HepG2 (cell line): ENCODE data around the gene PARVB. TPM values are rescaled to one million over a fixed set of nuclear protein-coding genes. Genes with fewer than 3 reads are reported as not detected.

Experiments used
- ATAC-seq: fragments of 200-7000 bp; cut with Tn5 transposase; 3 replicates; pipeline ENCODE4 v1.9.1; 2020; ENCODE audit warnings: mild to moderate bottlenecking, moderate library complexity
- BruUV-seq: library from RNA; stranded (reverse); fragments of 400-500 nt; replicated peaks from 2 replicates; lab custom pipeline; 2021; lab: Mats Ljungman, UMichigan
- CTCF ChIA-PET: fragments of 300-600 bp; formaldehyde crosslinking; extraction: SDS; loops from one replicate; lab custom pipeline; 2021; ENCODE audit warnings: low total read pairs, inconsistent platforms, low intra/inter-chr PET ratio; lab: Yijun Ruan, JAX
- POLR2A ChIA-PET: fragments of 350-600 bp; sonication (Branson Sonifier 250); formaldehyde crosslinking; loops from one replicate; lab custom pipeline; 2020; ENCODE audit warnings: antibody characterized with exemption, inconsistent platforms; lab: Yijun Ruan, JAX
- DNase-seq: peaks from one replicate; pipeline ENCODE4 v3.0.0-alpha.2; 2015; ENCODE audit warnings: low spot score
- FAIRE-seq: peaks from 3 replicates; lab custom pipeline; 2011; peaks lifted over from hg19 to GRCh38; lab: Jason Lieb, UNC
- H2AFZ ChIP-seq: one replicate; pipeline ENCODE4 v1.6.1; 2011; ENCODE audit warnings: low read length, inconsistent platforms
- H3K27ac ChIP-seq: fragments of 300-600 bp; 3 replicates; pipeline ENCODE4 v1.8.0; 2011; ENCODE audit warnings: mixed run types, mild to moderate bottlenecking, mixed read lengths, low read length, inconsistent platforms; ENCODE audit not compliant: insufficient read depth; ENCODE audit errors: extremely low read length
- H3K27me3 ChIP-seq, 2 experiments: fragments of 200-600 bp in 1 of 2; 2 replicates in 1 of 2; 3 replicates in 1 of 2; pipeline versions ENCODE4 v1.6.0 to v1.8.0; 2011; ENCODE audit warnings: low read length in 2 of 2, mild to moderate bottlenecking in 2 of 2, moderate library complexity in 2 of 2, inconsistent platforms in 1 of 2; ENCODE audit not compliant: insufficient read depth in 2 of 2, control insufficient read depth in 1 of 2
- H3K36me3 ChIP-seq, 2 experiments: fragments of 200-600 bp in 1 of 2; replicated peaks in 1 of 2; 2 replicates in 1 of 2; 3 replicates in 1 of 2; pipeline versions ENCODE4 v1.5.1 to v1.8.0; 2011; ENCODE audit warnings: low read length in 2 of 2, inconsistent platforms in 1 of 2; ENCODE audit not compliant: insufficient read depth in 2 of 2, control insufficient read depth in 1 of 2
- H3K4me1 ChIP-seq: 2 replicates; pipeline ENCODE4 v1.5.1; 2012; ENCODE audit warnings: low read length, inconsistent platforms; ENCODE audit not compliant: insufficient read depth
- H3K4me2 ChIP-seq: 2 replicates; pipeline ENCODE4 v1.6.0; 2011; ENCODE audit warnings: low read depth, low read length, inconsistent platforms
- H3K4me3 ChIP-seq, 3 experiments: fragments of 200-600 bp in 1 of 3; sonication (generic), shearing (Covaris generic) in 1 of 3; replicated peaks in 1 of 3; 2 replicates each; pipeline ENCODE4 v1.5.1; 2011 to 2016; ENCODE audit warnings: low read length in 3 of 3, inconsistent platforms in 2 of 3, low read depth in 2 of 3, mild to moderate bottlenecking in 2 of 3, control low read depth in 1 of 3, mixed read lengths in 1 of 3; ENCODE audit not compliant: insufficient read depth in 1 of 3
- H3K79me2 ChIP-seq: one replicate; pipeline ENCODE4 v1.6.1; 2011; ENCODE audit warnings: low read length, inconsistent platforms; ENCODE audit not compliant: insufficient read depth
- H3K9ac ChIP-seq: 2 replicates; pipeline ENCODE4 v1.6.0; 2011; ENCODE audit warnings: mild to moderate bottlenecking, low read depth, low read length, inconsistent platforms; ENCODE audit not compliant: insufficient read depth
- H3K9me3 ChIP-seq: 2 replicates; pipeline ENCODE4 v1.5.1; 2012; ENCODE audit warnings: mild to moderate bottlenecking, low read length
- H4K20me1 ChIP-seq: 2 replicates; pipeline ENCODE4 v1.6.0; 2011; ENCODE audit warnings: inconsistent platforms, mild to moderate bottlenecking, low read length, moderate library complexity; ENCODE audit not compliant: insufficient read depth
- FOXA3 ChIP-seq: IDR thresholded peaks from 2 replicates; pipeline ENCODE4 v1.6.1; 2016; ENCODE audit warnings: missing genetic modification reagents, missing compliant biosample characterization
- NR3C1 ChIP-seq: sonication (generic); formaldehyde crosslinking; IDR thresholded peaks from 2 replicates; pipeline ENCODE4 v1.4.0; 2020; ENCODE audit warnings: missing genetic modification reagents
- REST ChIP-seq, 2 experiments: IDR thresholded peaks; 2 replicates each; pipeline ENCODE4 v1.6.1; 2011 to 2012; ENCODE audit warnings: low read length in 2 of 2, borderline replicate concordance in 1 of 2, low read depth in 1 of 2, mild to moderate bottlenecking in 1 of 2, moderate library complexity in 1 of 2
- SIX4 ChIP-seq: sonication (generic); formaldehyde crosslinking; IDR thresholded peaks from 2 replicates; pipeline ENCODE4 v1.4.0; 2020; ENCODE audit warnings: missing genetic modification reagents
- ZFX ChIP-seq: sonication (generic); formaldehyde crosslinking; IDR thresholded peaks from 2 replicates; pipeline ENCODE4 v1.4.0; 2020; ENCODE audit warnings: mild to moderate bottlenecking, low read depth, missing genetic modification reagents, moderate library complexity
- ZNF556 ChIP-seq: sonication (generic); formaldehyde crosslinking; IDR thresholded peaks from 2 replicates; pipeline ENCODE4 v1.4.0; 2020; ENCODE audit warnings: mild to moderate bottlenecking, missing genetic modification reagents, borderline replicate concordance
- WGBS: methylation state at CpG from one replicate; pipeline ENCODE4 v1.1.6; 2017; ENCODE audit warnings: low lambda C conversion rate; 5-methylcytosine and 5-hydroxymethylcytosine counted together
- in situ Hi-C: cut with HindIII; loops from 2 replicates; pipeline ENCODE4 v1.10.0; 2017; ENCODE audit warnings: low pct_unique_long_range_greater_than_20kb; ENCODE audit not compliant: extremely low pct_ligation_motif_present
- intact Hi-C: fragments of 100-400 bp; cut with micrococcal nuclease; formaldehyde crosslinking; loops from one replicate; pipeline ENCODE4 v1.10.0; 2022; ENCODE audit not compliant: unreplicated experiment
- polyA plus RNA-seq, 8 experiments: library from polyadenylated mRNA; depleted of rRNA in 3 of 8; stranded (reverse) in 7 of 8; unstranded in 1 of 8; fragments of >200 nt; fragmentation: Illumina TruSeq in 4 of 8; extraction: Trizol in 4 of 8; gene quantifications; 2 replicates each; pipeline versions ENCODE4 v1.2.1 to v1.2.3, GENCODE V29; 2011 to 2016; ENCODE audit warnings: low read depth in 4 of 8, missing spikeins in 1 of 8, mixed read lengths in 1 of 8; ENCODE audit not compliant: insufficient read depth in 1 of 8
- total RNA-seq, 5 experiments: library from RNA; depleted of rRNA; stranded (reverse); fragments of >200 nt; fragmentation: Illumina TruSeq; extraction: Trizol; gene quantifications; 2 replicates each; pipeline ENCODE4 v1.2.3, GENCODE V29; 2016; ENCODE audit warnings: low read depth in 1 of 5
- TF ChIP-seq, protein P1 (sequence below): sonication (generic); formaldehyde crosslinking; IDR thresholded peaks from 2 replicates; pipeline ENCODE4 v1.5.0; 2020; ENCODE audit warnings: missing genetic modification reagents

The PARVB gene
- total and polyA plus RNA-seq, 2 of the 13 experiments (the other 11 are each of a cell fraction or from before 2014, with no cell fraction given): 0.11 to 0.15 TPM

DNA sequence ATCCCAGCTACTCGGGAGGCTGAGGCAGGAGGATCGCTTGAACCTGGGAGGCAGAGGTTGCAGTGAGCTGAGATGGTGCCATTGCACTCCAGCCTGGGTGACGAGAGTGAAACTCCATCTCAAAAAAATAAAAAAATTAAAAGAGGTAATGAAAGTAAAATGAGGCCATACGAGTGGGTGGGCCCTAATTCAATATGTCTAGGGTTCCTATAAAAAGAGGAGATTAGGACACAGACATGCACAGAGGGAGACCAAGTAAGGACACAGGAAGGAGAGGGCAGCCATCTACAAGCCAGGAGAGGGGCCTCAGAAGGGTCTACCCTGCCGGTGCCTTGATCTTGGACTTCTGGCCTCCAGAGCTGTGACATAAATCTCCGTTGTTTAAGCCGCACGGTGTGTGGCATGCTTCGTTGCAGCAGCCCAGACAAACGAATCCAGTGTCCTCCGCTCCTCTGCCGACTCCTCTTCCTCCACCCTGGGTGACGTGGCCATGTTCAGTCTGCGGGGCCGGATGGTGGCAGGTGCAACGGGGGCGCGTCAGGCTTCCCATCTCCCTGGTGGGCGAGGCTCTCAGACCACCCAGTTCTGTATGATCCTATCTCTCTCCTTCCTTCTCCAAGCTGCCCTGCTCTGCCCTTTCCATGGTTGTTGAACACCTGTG lies 105.0 kb downstream of the PARVB start:
- H3K4me1 ChIP-seq: no peaks in the 10 kb centered on the region
- no peak overlapping the region for H3K4me2 ChIP-seq
- BruUV-seq: no TSS peak
- peaks cover 7% of the 10 kb centered on the region; the same call in 1 of the 2 replicates for H3K9me3 ChIP-seq
- no peak for FAIRE-seq
- H3K27me3 ChIP-seq: no peaks in the 10 kb centered on the region; a peak in 1 of 5 replicates
- H3K4me3 ChIP-seq: no peak overlapping the region
- H3K27ac ChIP-seq: no peak overlapping the region
- 32% methylated on average over 12 of the region's 19 CpGs for WGBS
- H2AFZ ChIP-seq: no peak overlapping the region
- intact Hi-C loops: no loop called here
- H3K79me2 ChIP-seq: no peaks in the 10 kb centered on the region
- H4K20me1 ChIP-seq: no peaks in the 10 kb centered on the region
- H3K36me3 ChIP-seq: no peaks in the 10 kb centered on the region
- TF ChIP-seq ZFX: no peak
- no peak for TF ChIP-seq ZNF556 (CRISPR knock-in tag)
- TF ChIP-seq, protein P1, sequence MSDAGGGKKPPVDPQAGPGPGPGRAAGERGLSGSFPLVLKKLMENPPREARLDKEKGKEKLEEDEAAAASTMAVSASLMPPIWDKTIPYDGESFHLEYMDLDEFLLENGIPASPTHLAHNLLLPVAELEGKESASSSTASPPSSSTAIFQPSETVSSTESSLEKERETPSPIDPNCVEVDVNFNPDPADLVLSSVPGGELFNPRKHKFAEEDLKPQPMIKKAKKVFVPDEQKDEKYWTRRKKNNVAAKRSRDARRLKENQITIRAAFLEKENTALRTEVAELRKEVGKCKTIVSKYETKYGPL: no peak
- TF ChIP-seq FOXA3 (CRISPR knock-in tag): no peak
- CTCF ChIA-PET: no interaction called here
- in situ Hi-C loops: no loop called here
- no peak for ATAC-seq
- no peak overlapping the region for H3K9ac ChIP-seq
- DNase-seq: no peak
- POLR2A ChIA-PET: no interaction called here

- Histone ChIP-seq H3K4me1 (no peaks in the 10 kb centered on the region), H3K9ac (no peak overlapping the region), H3K27me3 (no peaks in the 10 kb centered on the region; a peak in 1 of 5 replicates), H2AFZ (no peak overlapping the region), H4K20me1 (no peaks in the 10 kb centered on the region), H3K36me3 (no peaks in the 10 kb centered on the region)
- ChIA-PET CTCF (no interaction called here), POLR2A (no interaction called here)
- ATAC-seq: no peak
- in situ Hi-C loops: no loop called here
- no TSS peak for BruUV-seq
- intact Hi-C loops: no loop called here
- TF ChIP-seq NR3C1 (CRISPR knock-in tag) (no peak), REST (IDR thresholded peaks at IDR 0.05; ENCODE audit: borderline replicate concordance in 1 of 2, low read depth in 1 of 2, low read length in 2 of 2) (peak in 1 of 2 experiments; percentile 51; a peak in 1 of 4 replicates), SIX4 (no peak)
- TF ChIP-seq, all 625 proteins: peak for 1
- FAIRE-seq: no peak
- Histone ChIP-seq H3K79me2 (no peaks in the 10 kb centered on the region), H3K27ac (no peak overlapping the region), H3K9me3 (peaks cover 7% of the 10 kb centered on the region; the same call in 1 of the 2 replicates), H3K4me3 (no peak overlapping the region), H3K4me2 (no peak overlapping the region)
- WGBS: 31% methylated on average over 4 of the region's 8 CpGs
- DNase-seq: no peak
Measured at GRCh38 chr22:44129619-44129976, 105.5 kb downstream of the PARVB start.
